PFSK-1 (cell line): ENCODE results near the gene INTS11.

Source experiments
- POLR2AphosphoS5 ChIP-seq: IDR thresholded peaks from 2 replicates; pipeline ENCODE4 v1.6.1; 2012; ENCODE audit warnings: low read depth, mild to moderate bottlenecking, control low read depth, low read length, moderate library complexity
- REST ChIP-seq, 2 experiments: IDR thresholded peaks; 2 replicates each; pipeline versions ENCODE4 v1.6.1 to v1.8.0; 2011 to 2012; ENCODE audit warnings: low read depth in 2 of 2, low read length in 2 of 2, control low read depth in 1 of 2, inconsistent platforms in 1 of 2, mild to moderate bottlenecking in 1 of 2, moderate library complexity in 1 of 2; ENCODE audit not compliant: insufficient read depth in 1 of 2
- TAF1 ChIP-seq: IDR thresholded peaks from 2 replicates; pipeline ENCODE4 v1.6.1; 2012; ENCODE audit warnings: low read length, control low read depth, borderline replicate concordance; ENCODE audit not compliant: insufficient read depth

GRCh38 chr1:1310476-1311053, 13.9 kb downstream of the INTS11 start:
- TF ChIP-seq POLR2AphosphoS5 (no peak), REST (IDR thresholded peaks at IDR 0.05; ENCODE audit: insufficient read depth in 1 of 2, low read depth in 2 of 2, low read length in 2 of 2) (no peak), TAF1 (no peak)
